ENCODE results near the gene STAM2.

DNA sequence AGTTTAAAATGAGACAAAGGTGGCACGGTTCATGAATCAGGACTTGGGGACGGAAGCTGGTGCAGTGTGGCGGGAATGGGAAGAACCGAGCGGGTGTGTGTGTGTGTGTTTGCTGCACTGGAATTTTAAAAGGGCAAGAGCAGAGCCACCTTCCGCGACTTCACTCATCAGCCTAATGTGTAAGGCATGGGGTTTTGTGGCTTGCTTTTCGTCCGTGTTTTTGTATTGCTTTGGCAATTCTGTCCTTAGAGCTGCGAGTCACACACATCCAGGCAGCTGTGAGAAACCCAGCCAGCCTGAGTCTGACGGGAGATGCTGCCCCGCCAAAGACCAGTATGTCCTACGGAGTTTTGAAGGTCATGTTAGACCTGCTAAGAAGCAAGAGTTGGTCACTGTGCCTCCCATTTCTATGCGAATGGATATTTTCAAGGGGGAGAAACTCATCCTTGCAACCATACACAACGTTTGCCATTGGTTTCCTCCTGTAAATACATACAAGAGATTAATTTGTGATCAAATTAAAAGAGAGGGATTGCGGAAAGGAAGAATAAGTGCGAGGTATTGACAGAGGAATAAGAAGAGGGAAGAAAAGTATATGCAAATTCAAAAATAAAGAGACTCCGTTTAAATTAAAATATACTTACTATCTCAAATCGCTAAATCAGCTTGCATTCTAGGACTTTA, 76.1 kb downstream of the STAM2 start:
- TF ChIP-seq, protein P1, sequence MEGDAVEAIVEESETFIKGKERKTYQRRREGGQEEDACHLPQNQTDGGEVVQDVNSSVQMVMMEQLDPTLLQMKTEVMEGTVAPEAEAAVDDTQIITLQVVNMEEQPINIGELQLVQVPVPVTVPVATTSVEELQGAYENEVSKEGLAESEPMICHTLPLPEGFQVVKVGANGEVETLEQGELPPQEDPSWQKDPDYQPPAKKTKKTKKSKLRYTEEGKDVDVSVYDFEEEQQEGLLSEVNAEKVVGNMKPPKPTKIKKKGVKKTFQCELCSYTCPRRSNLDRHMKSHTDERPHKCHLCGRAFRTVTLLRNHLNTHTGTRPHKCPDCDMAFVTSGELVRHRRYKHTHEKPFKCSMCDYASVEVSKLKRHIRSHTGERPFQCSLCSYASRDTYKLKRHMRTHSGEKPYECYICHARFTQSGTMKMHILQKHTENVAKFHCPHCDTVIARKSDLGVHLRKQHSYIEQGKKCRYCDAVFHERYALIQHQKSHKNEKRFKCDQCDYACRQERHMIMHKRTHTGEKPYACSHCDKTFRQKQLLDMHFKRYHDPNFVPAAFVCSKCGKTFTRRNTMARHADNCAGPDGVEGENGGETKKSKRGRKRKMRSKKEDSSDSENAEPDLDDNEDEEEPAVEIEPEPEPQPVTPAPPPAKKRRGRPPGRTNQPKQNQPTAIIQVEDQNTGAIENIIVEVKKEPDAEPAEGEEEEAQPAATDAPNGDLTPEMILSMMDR (IDR thresholded peaks at IDR 0.05), result no peak
- TF ChIP-seq POLR2A (IDR thresholded peaks at IDR 0.05), result no peak
- TF ChIP-seq EP300 (IDR thresholded peaks at IDR 0.05), result no peak

Measured in ovary (tissue), 3 donors.